ENCODE data around the gene ZFP62. TPM values are rescaled to one million over a fixed set of nuclear protein-coding genes. Genes with fewer than 3 reads are reported as not detected.

Gene ZFP62
- total RNA-seq, 1 experiment from 2014 or later = 16.9 TPM

Other genes starting within 250 kb of the ZFP62 start
- not detected in 2 replicates for gene FLT4, start 211.7 kb downstream of the ZFP62 start, total RNA-seq (2014; rRNA removed; shearing (Covaris generic))
- not detected in 2 replicates for gene OR2Y1, start 121.2 kb downstream of the ZFP62 start, total RNA-seq (2014; rRNA removed; shearing (Covaris generic))
- 66.3 and 107 TPM in 2 replicates for gene MGAT1, start 58.5 kb downstream of the ZFP62 start, total RNA-seq (2014; rRNA removed; shearing (Covaris generic))
- not detected in 2 replicates for gene BTNL8, start 37.9 kb upstream of the ZFP62 start, total RNA-seq (2014; rRNA removed; shearing (Covaris generic))
- gene BTNL3, start 127.6 kb upstream of the ZFP62 start, total RNA-seq (2014; rRNA removed; shearing (Covaris generic)) = not detected in 2 replicates
- not detected in 2 replicates for gene BTNL9, start 179.0 kb upstream of the ZFP62 start, total RNA-seq (2014; rRNA removed; shearing (Covaris generic))